BJ (cell line): ENCODE measurements around the gene ALX4. TPM values are rescaled to one million over a fixed set of nuclear protein-coding genes. Genes with fewer than 3 reads are reported as not detected.

Experiments used
- CTCF ChIA-PET: fragments of 350-600 bp; formaldehyde crosslinking; extraction: SDS; loops from one replicate; lab custom pipeline; 2021; ENCODE audit warnings: antibody characterized with exemption, inconsistent platforms; lab: Yijun Ruan, JAX
- POLR2A ChIA-PET: fragments of 300-600 bp; sonication (Branson Sonifier 250); formaldehyde crosslinking; extraction: SDS; loops from one replicate; lab custom pipeline; 2021; ENCODE audit warnings: antibody characterized with exemption; lab: Charles Lee
- DNase-seq: peaks from one replicate; pipeline ENCODE4 v3.0.0-alpha.2; 2011; ENCODE audit warnings: low read depth
- H3K27me3 ChIP-seq: 2 replicates; pipeline ENCODE4 v1.6.0; 2011; ENCODE audit warnings: low read length; ENCODE audit not compliant: control insufficient read depth, insufficient read depth
- H3K36me3 ChIP-seq: 2 replicates; pipeline ENCODE4 v1.5.1; 2011; ENCODE audit warnings: low read length; ENCODE audit not compliant: control insufficient read depth, insufficient read depth
- H3K4me3 ChIP-seq: 2 replicates; pipeline ENCODE4 v1.5.1; 2011; ENCODE audit warnings: low read depth, mild to moderate bottlenecking, control low read depth, low read length
- CTCF ChIP-seq: IDR thresholded peaks from 2 replicates; pipeline ENCODE4 v1.5.1; 2011; ENCODE audit warnings: low read depth, mild to moderate bottlenecking, control low read depth, inconsistent platforms, low read length, moderate library complexity; ENCODE audit not compliant: insufficient read depth
- polyA plus RNA-seq: library from polyadenylated mRNA; depleted of rRNA; stranded (reverse); fragments of >200 nt; gene quantifications from 2 replicates; pipeline ENCODE4 v1.2.3, GENCODE V29; 2011

ALX4 gene
- polyA plus RNA-seq, 1 experiment: 2.2 TPM

GRCh38 chr11:44351898-44352498 is 42.1 kb upstream of the ALX4 start:
- Histone ChIP-seq H3K27me3 (peaks cover 8% of the 10 kb centered on the region), H3K36me3 (no peaks in the 10 kb centered on the region), H3K4me3 (no peak overlapping the region)
- DNase-seq: no peak
- POLR2A ChIA-PET: no interaction called here
- TF ChIP-seq CTCF: no peak
- CTCF ChIA-PET: interaction anchor here (0.7 kb wide), 1 partner anchor 11 kb away, joined by 4 read pairs; no protein-coding TSS in a partner anchor

GRCh38 chr11:44351006-44351660 is 41.2 kb upstream of the ALX4 start:
- H3K27me3 ChIP-seq: peaks cover 8% of the 10 kb centered on the region
- CTCF ChIA-PET: interaction anchor here (0.6 kb wide), 1 partner anchor 760 kb away, joined by 3 read pairs; no protein-coding TSS in a partner anchor
- H3K36me3 ChIP-seq: no peaks in the 10 kb centered on the region
- POLR2A ChIA-PET: no interaction called here
- DNase-seq: no peak
- TF ChIP-seq CTCF: no peak
- no peak overlapping the region for H3K4me3 ChIP-seq

GRCh38 chr11:44349328-44349727 is 39.4 kb upstream of the ALX4 start:
- no peaks in the 10 kb centered on the region for H3K36me3 ChIP-seq
- no peak for DNase-seq
- H3K4me3 ChIP-seq: no peak overlapping the region
- TF ChIP-seq CTCF: no peak
- ChIA-PET CTCF (no interaction called here), POLR2A (no interaction called here)
- peaks cover 14% of the 10 kb centered on the region for H3K27me3 ChIP-seq

- no peak overlapping the region for H3K4me3 ChIP-seq
- no peak for TF ChIP-seq CTCF
- CTCF ChIA-PET: no interaction called here
- no peaks in the 10 kb centered on the region for H3K36me3 ChIP-seq
- POLR2A ChIA-PET: no interaction called here
- no peak for DNase-seq
- peaks cover 18% of the 10 kb centered on the region for H3K27me3 ChIP-seq
Measured at GRCh38 chr11:44348721-44349120, 38.8 kb upstream of the ALX4 start.

- CTCF ChIA-PET: no interaction called here
Measured at GRCh38 chr11:44348114-44348513, 38.2 kb upstream of the ALX4 start.

More at GRCh38 chr11:44348114-44348513, 38.2 kb upstream of the ALX4 start:
- Histone ChIP-seq H3K4me3 (no peak overlapping the region), H3K27me3 (peaks cover 18% of the 10 kb centered on the region), H3K36me3 (no peaks in the 10 kb centered on the region)
- no peak for TF ChIP-seq CTCF
- POLR2A ChIA-PET: no interaction called here
- no peak for DNase-seq
